ENCODE data around the gene PIP5KL1. TPM values are rescaled to one million over a fixed set of nuclear protein-coding genes. Genes with fewer than 3 reads are reported as not detected.
"Not testable (repeated sequence)": the region's sequence is repeated elsewhere in the genome, so short reads cannot be mapped to it uniquely, and the experiment has no call there.

Gene PIP5KL1
- total RNA-seq, 1 experiment from 2014 or later: 5.1 TPM

- H3K79me2 ChIP-seq (ENCODE audit: low read length): no peaks in the 10 kb centered on the region
Observed at GRCh38 chr9:127884427-127884911, 46.1 kb downstream of the PIP5KL1 start.

GRCh38 chr9:127883959-127884358, 46.6 kb downstream of the PIP5KL1 start:
- no peaks in the 10 kb centered on the region for H3K36me3 ChIP-seq (ENCODE audit: low read depth, low read length)
- ATAC-seq: no peak
- BruUV-seq (replicated peaks): no TSS peak
- H3K4me2 ChIP-seq (ENCODE audit: low read length): no peak overlapping the region
- no peaks in the 10 kb centered on the region for H3F3A ChIP-seq (ENCODE audit: low read length, unreplicated experiment)
- no peaks in the 10 kb centered on the region for H4K20me1 ChIP-seq (ENCODE audit: low read length)
- no peak overlapping the region for H3K27ac ChIP-seq (ENCODE audit: low read length)
- ChIA-PET CTCF (no interaction called here), POLR2A (ENCODE audit: unreplicated experiment) (no interaction called here)
- intact Hi-C loops (cut with micrococcal nuclease): no loop called here
- DNase-seq: no peak
- H3K79me2 ChIP-seq (ENCODE audit: low read length): no peaks in the 10 kb centered on the region
- H3K4me3 ChIP-seq (ENCODE audit: low read length): no peak overlapping the region
- H2AFZ ChIP-seq (ENCODE audit: low read length): no peak overlapping the region
- TF ChIP-seq EZH2phosphoT487 (IDR thresholded peaks at IDR 0.05; ENCODE audit: borderline replicate concordance, low read length) (no peak), EZH2 (IDR thresholded peaks at IDR 0.05; ENCODE audit: low read length, unreplicated experiment) (no peak), CTCF (conservative IDR thresholded peaks at IDR 0.05; ENCODE audit: low read depth, low read length) (no peak)
- no peaks in the 10 kb centered on the region for H3K27me3 ChIP-seq (ENCODE audit: low read length)
- no peak overlapping the region for H3K9ac ChIP-seq (ENCODE audit: low read length)
- H3K4me1 ChIP-seq (ENCODE audit: insufficient read depth, low read length): no peaks in the 10 kb centered on the region
- no peaks in the 10 kb centered on the region for H3K9me2 ChIP-seq (replicated peaks; ENCODE audit: low read length)
- H3K9me3 ChIP-seq (ENCODE audit: low read length): no peaks in the 10 kb centered on the region

More at GRCh38 chr9:127884427-127884911, 46.1 kb downstream of the PIP5KL1 start:
- ATAC-seq (no peak), DNase-seq (no peak)
- Histone ChIP-seq H3K27me3 (ENCODE audit: low read length) (no peaks in the 10 kb centered on the region), H3K4me2 (ENCODE audit: low read length) (no peak overlapping the region), H3K9ac (ENCODE audit: low read length) (no peak overlapping the region), H4K20me1 (ENCODE audit: low read length) (no peaks in the 10 kb centered on the region), H3K9me3 (ENCODE audit: low read length) (no peaks in the 10 kb centered on the region), H3K4me1 (ENCODE audit: insufficient read depth, low read length) (no peaks in the 10 kb centered on the region), H3K36me3 (ENCODE audit: low read depth, low read length) (no peaks in the 10 kb centered on the region), H2AFZ (ENCODE audit: low read length) (no peak overlapping the region), H3K27ac (ENCODE audit: low read length) (no peak overlapping the region), H3K9me2 (replicated peaks; ENCODE audit: low read length) (no peaks in the 10 kb centered on the region), H3K4me3 (ENCODE audit: low read length) (no peak overlapping the region), H3F3A (ENCODE audit: low read length, unreplicated experiment) (no peaks in the 10 kb centered on the region)
- TF ChIP-seq EZH2phosphoT487 (IDR thresholded peaks at IDR 0.05; ENCODE audit: borderline replicate concordance, low read length) (no peak), CTCF (conservative IDR thresholded peaks at IDR 0.05; ENCODE audit: low read depth, low read length) (no peak), EZH2 (IDR thresholded peaks at IDR 0.05; ENCODE audit: low read length, unreplicated experiment) (no peak)
- CTCF ChIA-PET: no interaction called here
- POLR2A ChIA-PET (ENCODE audit: unreplicated experiment): no interaction called here
- intact Hi-C loops (cut with micrococcal nuclease): no loop called here
- BruUV-seq (replicated peaks): no TSS peak

GRCh38 chr9:127881715-127882114, 48.9 kb downstream of the PIP5KL1 start:
- H3F3A ChIP-seq (ENCODE audit: low read length, unreplicated experiment); H3K4me2 ChIP-seq (ENCODE audit: low read length); BruUV-seq (replicated peaks); intact Hi-C loops (cut with micrococcal nuclease); DNase-seq; H3K9me2 ChIP-seq (replicated peaks; ENCODE audit: low read length); H3K79me2 ChIP-seq (ENCODE audit: low read length); POLR2A ChIA-PET (ENCODE audit: unreplicated experiment); H3K4me3 ChIP-seq (ENCODE audit: low read length); H3K9ac ChIP-seq (ENCODE audit: low read length); H3K36me3 ChIP-seq (ENCODE audit: low read depth, low read length); H4K20me1 ChIP-seq (ENCODE audit: low read length); H3K4me1 ChIP-seq (ENCODE audit: insufficient read depth, low read length); CTCF ChIA-PET; H3K27ac ChIP-seq (ENCODE audit: low read length); H3K27me3 ChIP-seq (ENCODE audit: low read length); H3K9me3 ChIP-seq (ENCODE audit: low read length); H2AFZ ChIP-seq (ENCODE audit: low read length); ATAC-seq: not testable (repeated sequence)
